ENCODE data around the gene SEMA3C. TPM values are rescaled to one million over a fixed set of nuclear protein-coding genes. Genes with fewer than 3 reads are reported as not detected.

The SEMA3C gene
- total RNA-seq, 2 donors from 2014 or later = 66.4 to 147 TPM

DNA sequence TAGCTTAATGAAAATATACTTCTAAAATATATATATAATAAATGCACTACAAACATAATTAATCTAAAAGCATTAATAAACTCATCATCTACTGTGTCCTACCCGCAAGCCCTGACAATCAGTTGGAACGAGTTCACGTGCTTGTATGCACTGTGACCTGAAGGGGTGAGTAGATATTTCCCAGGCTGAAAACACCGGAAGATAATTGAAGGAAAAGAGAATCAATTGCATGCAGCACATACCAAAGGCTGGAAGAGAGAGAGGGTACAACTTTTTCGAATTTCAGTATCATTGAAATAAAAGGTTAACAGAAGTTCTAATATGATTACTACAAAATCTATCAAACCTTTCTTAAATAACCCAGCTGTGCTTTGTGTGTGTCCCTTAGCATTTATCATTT is 94.6 kb downstream of the SEMA3C start:
- DNase-seq (ENCODE audit: low spot score) = no peak
- no peak overlapping the region for H3K4me3 ChIP-seq
- intact Hi-C loops (cut with DNase I) = no loop called here
- H3K36me3 ChIP-seq = no peaks in the 10 kb centered on the region
- no peaks in the 10 kb centered on the region for H3K27me3 ChIP-seq (replicated peaks; ENCODE audit: insufficient read depth)
- no peak overlapping the region for H3K27ac ChIP-seq
- H3K9me3 ChIP-seq = no peaks in the 10 kb centered on the region
- TF ChIP-seq POLR2A (IDR thresholded peaks at IDR 0.05) (no peak), CTCF (IDR thresholded peaks at IDR 0.05) (no peak), POLR2AphosphoS5 (IDR thresholded peaks at IDR 0.05) (no peak)
- H3K4me1 ChIP-seq (replicated peaks) = no peaks in the 10 kb centered on the region
- WGBS = 80% methylated on average over 5 of the region's 5 CpGs

GRCh38 chr7:80823057-80823456 is 95.8 kb downstream of the SEMA3C start:
- TF ChIP-seq CTCF (IDR thresholded peaks at IDR 0.05) (no peak), POLR2AphosphoS5 (IDR thresholded peaks at IDR 0.05) (no peak), POLR2A (IDR thresholded peaks at IDR 0.05) (no peak)
- H3K4me3 ChIP-seq = no peak overlapping the region

DNA sequence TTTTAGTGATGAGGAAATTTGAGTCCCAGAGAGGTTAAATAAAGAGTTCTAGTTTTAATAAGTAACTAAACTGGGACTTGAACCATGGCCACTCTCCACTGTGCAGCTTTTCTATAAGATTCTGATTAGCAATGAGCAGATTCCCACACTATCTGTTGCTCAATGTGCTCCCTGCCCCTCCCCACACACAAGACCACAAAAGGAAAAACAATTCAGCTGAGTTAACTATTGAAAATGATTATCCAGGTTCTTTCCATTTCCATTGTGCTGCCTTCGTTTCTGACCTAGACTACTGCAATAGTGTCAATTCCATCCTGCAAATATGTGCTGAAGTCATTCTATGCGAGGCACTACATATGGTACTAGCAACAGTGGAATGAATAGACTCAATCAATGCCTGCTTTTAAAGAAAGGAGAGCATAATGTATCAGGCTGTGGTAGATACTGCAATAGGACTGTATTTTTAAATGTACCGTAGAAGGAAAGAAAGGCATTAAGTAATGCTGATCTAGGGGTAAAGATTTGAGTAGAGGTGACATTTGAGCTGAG is 97.0 kb downstream of the SEMA3C start:
- Histone ChIP-seq H3K4me3 (no peak overlapping the region), H3K27me3 (replicated peaks; ENCODE audit: insufficient read depth) (no peaks in the 10 kb centered on the region), H3K9me3 (no peaks in the 10 kb centered on the region), H3K36me3 (no peaks in the 10 kb centered on the region), H3K27ac (no peak overlapping the region), H3K4me1 (replicated peaks) (no peaks in the 10 kb centered on the region)
- 87% methylated on average over 3 of the region's 3 CpGs for WGBS
- TF ChIP-seq POLR2AphosphoS5 (IDR thresholded peaks at IDR 0.05) (no peak), POLR2A (IDR thresholded peaks at IDR 0.05) (no peak), CTCF (IDR thresholded peaks at IDR 0.05) (no peak)
- intact Hi-C loops (cut with DNase I) = no loop called here
- no peak for DNase-seq (ENCODE audit: low spot score)

More at GRCh38 chr7:80823057-80823456, 95.8 kb downstream of the SEMA3C start:
- DNase-seq (ENCODE audit: low spot score) = no peak
- intact Hi-C loops (cut with DNase I) = no loop called here
- no peaks in the 10 kb centered on the region for H3K4me1 ChIP-seq (replicated peaks)
- no peak overlapping the region for H3K27ac ChIP-seq
- no peaks in the 10 kb centered on the region for H3K9me3 ChIP-seq
- no peaks in the 10 kb centered on the region for H3K36me3 ChIP-seq
- no peaks in the 10 kb centered on the region for H3K27me3 ChIP-seq (replicated peaks; ENCODE audit: insufficient read depth)
- WGBS = 57% methylated on average over 3 of the region's 3 CpGs

DNA sequence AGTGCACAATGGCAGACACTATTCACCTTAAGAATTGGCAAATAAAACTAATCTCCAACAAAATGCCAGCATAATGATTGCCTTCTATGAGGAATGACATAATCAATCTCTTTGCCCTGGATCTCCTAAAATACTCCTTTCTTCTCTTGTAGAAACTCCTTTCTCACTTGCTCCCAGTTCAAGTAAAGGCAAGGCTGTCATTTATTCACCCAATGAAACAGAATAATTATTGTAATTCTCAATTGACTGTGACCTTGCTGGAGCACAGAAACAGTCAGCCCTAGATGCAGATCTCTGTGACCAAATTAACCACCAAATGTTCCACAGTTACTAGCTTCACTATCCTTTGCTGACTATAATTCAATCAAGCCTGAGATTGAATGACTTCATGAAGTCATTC is 99.3 kb downstream of the SEMA3C start:
- no peak overlapping the region for H3K27ac ChIP-seq
- H3K36me3 ChIP-seq = no peaks in the 10 kb centered on the region
- no peaks in the 10 kb centered on the region for H3K9me3 ChIP-seq
- no peaks in the 10 kb centered on the region for H3K27me3 ChIP-seq (replicated peaks; ENCODE audit: insufficient read depth)
- intact Hi-C loops (cut with DNase I) = no loop called here
- no peak for DNase-seq (ENCODE audit: low spot score)
- no peaks in the 10 kb centered on the region for H3K4me1 ChIP-seq (replicated peaks)
- H3K4me3 ChIP-seq = no peak overlapping the region
- TF ChIP-seq CTCF (IDR thresholded peaks at IDR 0.05) = no peak
- TF ChIP-seq POLR2A (IDR thresholded peaks at IDR 0.05) = no peak
- TF ChIP-seq POLR2AphosphoS5 (IDR thresholded peaks at IDR 0.05) = no peak

GRCh38 chr7:80818181-80818580 is 100.7 kb downstream of the SEMA3C start:
- H3K36me3 ChIP-seq = no peaks in the 10 kb centered on the region
- H3K4me1 ChIP-seq (replicated peaks) = no peaks in the 10 kb centered on the region
- TF ChIP-seq POLR2A (IDR thresholded peaks at IDR 0.05) (no peak), POLR2AphosphoS5 (IDR thresholded peaks at IDR 0.05) (no peak), CTCF (IDR thresholded peaks at IDR 0.05) (no peak)
- H3K4me3 ChIP-seq = no peak overlapping the region
- H3K27me3 ChIP-seq (replicated peaks; ENCODE audit: insufficient read depth) = no peaks in the 10 kb centered on the region
- no peak for DNase-seq (ENCODE audit: low spot score)
- WGBS = 56% methylated on average over 5 of the region's 5 CpGs
- no peak overlapping the region for H3K27ac ChIP-seq
- intact Hi-C loops (cut with DNase I) = no loop called here
- no peaks in the 10 kb centered on the region for H3K9me3 ChIP-seq

All from prostate gland (tissue), 2 donors.